22Rv1 (cell line): ENCODE measurements around the gene PMIS2.

Experiments used
- CTCF ChIP-seq: fragments of 450-650 bp; IDR thresholded peaks from 2 replicates; pipeline ENCODE4 v1.5.1; 2017; ENCODE audit warnings: mild to moderate bottlenecking
- ZFX ChIP-seq: fragments of 450-650 bp; IDR thresholded peaks from 2 replicates; pipeline ENCODE4 v1.6.1; 2017; ENCODE audit warnings: antibody characterized with exemption, borderline replicate concordance

GRCh38 chr19:35556025-35556590 is 29.9 kb upstream of the PMIS2 start:
- TF ChIP-seq CTCF (no peak), ZFX (no peak)
